GM19467 (cell line): ENCODE data around the gene NFIA.

Experiments used
- ATAC-seq: cut with Tn5 transposase; IDR thresholded peaks from one replicate; pipeline ENCODE4 v1.9.1; 2021; ENCODE audit warnings: mild to moderate bottlenecking, moderate library complexity; ENCODE audit not compliant: unreplicated experiment

NFIA gene

GRCh38 chr1:61289232-61290098 is 207.1 kb downstream of the NFIA start:
- ATAC-seq, result no peak

DNA sequence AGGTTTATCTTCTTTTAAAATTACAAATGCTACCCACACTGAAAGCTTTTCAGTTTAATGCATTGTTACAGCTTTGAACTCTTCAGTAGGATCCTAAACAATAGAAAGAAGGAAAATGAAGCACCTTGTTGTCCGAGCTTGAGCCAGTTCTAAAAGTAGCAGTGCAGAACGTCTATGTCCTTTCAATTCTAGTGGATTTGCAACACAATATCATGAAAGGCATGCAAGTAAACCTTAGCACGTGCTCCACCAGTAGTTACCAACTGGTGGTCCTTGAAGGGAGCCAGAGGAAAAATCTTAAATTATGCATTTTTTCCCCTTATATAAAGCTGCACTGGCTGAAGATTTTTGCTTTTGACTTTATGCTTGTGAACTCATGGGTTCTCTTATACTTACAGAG is 208.2 kb downstream of the NFIA start:
- ATAC-seq, result no peak

DNA sequence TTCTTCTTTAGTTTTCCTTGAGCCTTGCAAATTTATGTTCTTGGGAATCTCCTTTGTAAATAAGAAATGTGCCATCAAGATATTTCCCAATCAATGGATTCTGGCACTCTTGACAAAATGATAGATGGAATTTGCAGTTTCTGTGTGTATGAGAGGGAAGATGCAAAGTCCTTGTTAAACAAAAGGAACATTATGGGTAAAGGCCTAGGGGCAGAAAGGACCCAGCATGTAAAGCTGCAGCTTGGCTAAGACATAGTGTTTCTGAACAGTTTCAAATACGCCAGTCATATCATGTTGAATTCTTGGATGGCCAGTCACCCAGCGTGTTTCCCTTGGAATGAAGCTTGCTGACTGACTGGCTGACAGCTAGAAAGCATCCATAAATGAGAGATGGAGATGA is 210.8 kb downstream of the NFIA start:
- ATAC-seq, result no peak

DNA sequence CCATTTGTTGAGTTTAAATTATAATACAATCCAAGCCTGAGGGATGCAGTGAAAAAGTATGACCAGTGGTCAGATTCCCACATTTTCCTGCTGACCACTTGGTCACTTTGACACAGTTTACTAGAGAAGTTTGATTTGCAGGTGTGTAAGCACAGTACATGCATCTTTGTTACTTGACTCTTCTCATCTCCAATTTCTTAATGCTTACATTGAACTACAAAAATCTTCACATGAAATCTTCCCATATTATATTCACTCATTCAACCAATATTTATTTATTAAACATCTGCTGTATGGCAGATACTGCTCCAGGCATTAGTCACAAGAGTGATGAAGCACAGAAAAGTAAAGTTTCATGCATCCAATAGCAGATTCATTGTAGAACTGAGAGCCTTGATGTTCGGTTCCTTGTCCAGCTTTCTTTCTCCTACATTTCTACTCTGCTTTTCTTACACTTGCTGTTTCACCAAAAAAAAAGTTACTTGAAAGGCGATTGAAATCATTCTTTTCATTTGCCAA is 211.7 kb downstream of the NFIA start:
- ATAC-seq, result no peak

DNA sequence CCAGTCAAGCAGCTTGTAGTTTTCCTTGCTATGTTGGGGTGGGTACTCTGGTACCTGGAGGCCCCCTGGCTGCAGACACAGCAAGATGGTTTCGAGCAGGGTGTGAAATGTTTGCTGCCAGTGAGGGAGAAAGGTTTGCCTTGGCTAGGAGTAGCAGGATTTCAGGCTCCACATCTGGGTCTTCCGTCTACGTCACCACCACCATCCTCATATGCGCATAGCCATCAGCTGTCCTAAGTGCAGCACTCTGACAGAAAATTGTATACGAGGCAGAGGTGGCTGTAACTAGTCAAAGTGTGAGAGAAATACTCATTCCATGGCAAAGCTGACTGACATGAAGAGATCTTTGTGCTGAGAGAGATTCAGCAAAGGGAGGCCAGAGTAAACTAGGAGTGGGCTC is 212.6 kb downstream of the NFIA start:
- no peak for ATAC-seq

DNA sequence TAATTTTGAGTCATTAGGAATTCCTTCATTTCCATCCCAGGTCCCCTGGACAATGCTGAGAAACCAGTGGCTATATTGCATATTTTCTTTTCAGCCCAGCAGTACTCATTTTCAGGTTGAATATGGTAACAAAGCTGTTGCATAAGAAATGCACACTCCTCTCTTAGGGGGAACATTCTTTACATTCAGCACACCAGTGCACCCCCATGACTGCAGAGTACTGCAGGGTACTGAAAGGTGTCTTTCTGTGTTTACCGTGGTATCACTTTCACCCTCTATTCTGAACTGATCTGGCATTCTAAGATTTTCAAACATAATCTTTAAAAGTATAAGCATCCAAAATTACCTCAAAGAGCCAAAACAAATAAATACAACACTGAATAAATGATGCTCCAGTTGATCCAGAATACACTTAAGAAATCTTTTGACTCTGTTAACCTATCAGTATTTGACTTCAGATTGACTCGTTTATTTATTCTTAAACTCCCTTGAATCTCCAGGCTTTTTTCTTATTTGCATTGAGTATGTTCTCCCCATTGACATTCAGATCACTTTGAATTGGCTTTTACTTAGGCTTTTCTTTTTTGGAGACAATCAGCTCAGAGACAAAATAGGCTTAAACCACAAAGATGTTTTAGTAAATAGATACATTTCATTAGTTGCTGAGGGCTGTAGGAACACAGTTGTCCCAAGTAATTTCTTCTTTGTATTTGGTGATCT is 213.6 kb downstream of the NFIA start:
- no peak for ATAC-seq

DNA sequence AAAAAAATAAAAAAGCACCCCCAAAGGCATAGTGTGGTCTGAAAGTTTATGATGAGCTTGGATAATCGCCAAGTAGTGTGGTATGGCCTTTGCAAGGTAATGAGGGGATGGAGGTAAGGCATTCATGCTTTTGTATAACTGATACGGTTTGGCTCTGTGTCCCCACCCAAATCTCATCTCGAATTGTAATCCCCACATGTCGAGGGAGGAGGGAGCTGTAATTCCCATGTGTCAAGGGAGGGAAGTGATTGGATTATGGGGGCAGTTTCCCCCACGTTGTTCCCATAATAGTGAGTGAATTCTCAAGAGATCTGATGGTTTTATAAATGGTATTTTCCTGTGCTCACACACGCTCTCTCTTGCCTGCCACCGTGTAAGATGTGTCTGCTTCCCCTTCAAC is 215.5 kb downstream of the NFIA start:
- no peak for ATAC-seq

- ATAC-seq, result no peak
These were observed 217.1 kb downstream of the NFIA start for GRCh38 chr1:61299463-61299862.

DNA sequence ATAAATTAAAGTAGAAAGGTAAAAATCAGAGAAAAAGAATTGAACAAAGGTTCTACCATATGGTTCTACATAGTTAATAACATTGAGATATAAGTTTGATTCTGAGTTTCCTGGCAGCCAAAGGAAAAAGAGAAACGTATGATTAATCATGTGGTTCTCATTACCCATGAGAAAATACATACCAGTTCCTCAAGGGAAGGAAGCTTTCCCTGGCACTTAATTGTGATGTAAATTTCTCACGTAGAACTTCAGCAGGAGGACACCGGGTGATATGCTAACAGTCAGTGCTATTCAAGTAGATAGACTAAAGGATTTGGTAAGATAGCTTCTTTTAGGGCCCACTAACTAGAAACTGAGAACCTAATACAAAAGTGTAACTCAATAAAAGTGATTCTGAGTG is 218.5 kb downstream of the NFIA start:
- ATAC-seq, result no peak

- no peak for ATAC-seq
These were observed 219.7 kb downstream of the NFIA start for GRCh38 chr1:61301824-61302657.

DNA sequence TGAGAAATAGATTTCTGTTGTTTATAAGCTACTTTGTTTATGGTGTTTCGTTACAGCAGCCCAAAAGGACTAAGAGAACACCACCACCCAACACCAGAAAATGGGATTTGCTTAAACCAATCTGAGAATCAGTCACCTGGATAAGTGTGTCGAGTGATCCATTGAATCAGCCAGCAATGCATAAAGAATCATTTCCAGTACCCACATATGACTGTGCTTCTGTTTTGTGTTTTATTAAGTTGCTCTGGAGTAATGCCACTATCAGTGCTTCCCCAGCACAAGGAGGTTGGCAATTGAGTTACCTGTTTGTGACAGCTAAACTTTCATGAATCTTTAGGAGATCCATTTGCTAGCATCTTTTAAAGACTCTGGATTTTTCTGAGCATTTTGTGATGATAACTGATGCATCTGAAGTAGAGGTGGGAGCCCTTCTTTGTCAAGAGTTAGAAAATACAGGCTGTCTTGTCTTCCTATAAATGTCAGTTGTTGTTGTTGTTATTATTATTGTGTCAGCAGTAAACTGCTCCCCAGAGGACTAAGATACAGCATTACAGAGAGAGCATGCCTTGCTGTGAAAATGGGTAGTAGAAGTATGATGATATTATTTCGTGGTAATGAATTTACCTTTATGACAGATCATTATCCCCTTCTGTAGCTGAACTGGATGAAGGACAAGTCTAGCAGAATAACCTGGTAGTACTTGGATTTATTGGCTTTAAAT is 225.2 kb downstream of the NFIA start:
- no peak for ATAC-seq

GRCh38 chr1:61310057-61310456 is 227.7 kb downstream of the NFIA start:
- ATAC-seq, result no peak

- ATAC-seq, result no peak
These were observed 228.2 kb downstream of the NFIA start for GRCh38 chr1:61310538-61310937.

DNA sequence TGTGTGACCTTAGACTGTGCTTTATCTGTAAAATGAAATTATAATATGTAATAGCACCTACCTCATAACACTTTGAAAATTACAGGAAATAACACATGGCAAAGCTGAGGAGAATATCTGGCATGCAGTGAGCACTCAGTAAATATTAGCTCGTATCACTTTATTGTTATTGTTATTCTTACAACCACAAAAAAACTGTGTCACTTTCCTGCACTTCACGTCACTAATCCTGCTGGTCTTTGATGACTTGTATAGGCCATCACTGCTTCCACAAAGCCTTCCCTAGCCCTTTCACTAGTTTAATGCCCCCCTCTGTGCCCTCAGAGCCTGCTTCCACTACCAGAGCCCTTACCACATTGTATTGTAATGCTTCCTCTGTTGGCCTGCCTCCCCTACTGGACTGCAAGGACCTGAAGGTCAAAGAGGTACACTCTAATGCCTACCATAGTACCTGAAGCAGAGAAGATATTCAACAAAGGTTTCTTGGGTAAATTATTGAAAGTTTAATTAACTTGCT is 231.6 kb downstream of the NFIA start:
- no peak for ATAC-seq

GRCh38 chr1:61315011-61315410 is 232.7 kb downstream of the NFIA start:
- ATAC-seq, result no peak

- ATAC-seq, result no peak
These were observed 234.1 kb downstream of the NFIA start for GRCh38 chr1:61316493-61316892.

- peak; percentile 99 for ATAC-seq
These were observed 236.2 kb downstream of the NFIA start for GRCh38 chr1:61318319-61319125.

DNA sequence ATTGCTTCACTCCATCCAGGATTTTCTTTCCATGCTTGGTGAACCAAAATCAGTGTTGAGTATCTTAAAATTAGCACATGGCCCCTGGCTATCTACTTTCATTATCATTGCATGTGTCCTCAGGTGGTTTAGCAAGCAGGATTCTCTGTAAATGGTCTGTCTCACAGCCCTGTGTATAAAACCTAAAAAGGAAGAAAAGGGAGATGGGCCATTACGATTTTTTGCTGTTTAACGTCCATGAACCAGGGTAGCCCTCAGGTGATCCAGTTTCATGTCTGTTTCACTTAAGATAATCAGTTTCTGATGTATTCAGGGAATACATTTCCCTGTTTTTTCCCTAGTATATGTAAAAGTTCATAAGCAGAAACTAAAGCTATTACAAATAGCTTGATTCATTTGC is 238.2 kb downstream of the NFIA start:
- no peak for ATAC-seq

- no peak for ATAC-seq
These were observed 239.8 kb downstream of the NFIA start for GRCh38 chr1:61322008-61322744.
